Measurements from ENCODE around the gene CPN2.

The CPN2 gene

GRCh38 chr3:194351080-194351672, at the start of gene CPN2:
Gene CPN2 (minus strand): TSS chr3:194351328. CDS start chr3:194342702, 8,626 bp downstream.
- DNase-seq = no peak

- no peak for DNase-seq
Observed at GRCh38 chr3:194399874-194400411, 48.8 kb upstream of the CPN2 start.

GRCh38 chr3:194399166-194399565, 48.0 kb upstream of the CPN2 start, which contains the start of gene GP5:
Gene GP5 (minus strand): TSS chr3:194399266. CDS start chr3:194398282, 984 bp downstream.
- DNase-seq = no peak

GRCh38 chr3:194397757-194398312, 46.7 kb upstream of the CPN2 start:
- peak; percentile 18 for DNase-seq

GRCh38 chr3:194396859-194397756, 46.0 kb upstream of the CPN2 start:
- DNase-seq = peak; percentile 24

GRCh38 chr3:194396539-194396858, 45.4 kb upstream of the CPN2 start:
- DNase-seq = no peak

- peak; percentile 56 for DNase-seq
Observed at GRCh38 chr3:194395778-194396538, 44.8 kb upstream of the CPN2 start.

- no peak for DNase-seq
Observed at GRCh38 chr3:194395212-194395611, 44.1 kb upstream of the CPN2 start.

GRCh38 chr3:194392576-194392975, 41.4 kb upstream of the CPN2 start:
- no peak for DNase-seq

- DNase-seq = no peak
Observed at GRCh38 chr3:194390835-194391234, 39.7 kb upstream of the CPN2 start.

- DNase-seq = no peak
Observed at GRCh38 chr3:194389269-194389668, 38.1 kb upstream of the CPN2 start.

GRCh38 chr3:194387926-194388418, 36.8 kb upstream of the CPN2 start:
- DNase-seq = no peak

GRCh38 chr3:194387276-194387675, 36.1 kb upstream of the CPN2 start:
- no peak for DNase-seq

- no peak for DNase-seq
Observed at GRCh38 chr3:194386648-194387047, 35.5 kb upstream of the CPN2 start.

GRCh38 chr3:194386066-194386465, 34.9 kb upstream of the CPN2 start:
- no peak for DNase-seq

- DNase-seq = no peak
Observed at GRCh38 chr3:194384569-194385001, 33.5 kb upstream of the CPN2 start.

GRCh38 chr3:194384156-194384555, 33.0 kb upstream of the CPN2 start:
- DNase-seq = no peak

- no peak for DNase-seq
Observed at GRCh38 chr3:194383276-194383940, 32.3 kb upstream of the CPN2 start.

GRCh38 chr3:194382892-194383223, 31.7 kb upstream of the CPN2 start:
- no peak for DNase-seq

GRCh38 chr3:194382196-194382891, 31.2 kb upstream of the CPN2 start:
- DNase-seq = no peak

GRCh38 chr3:194381460-194381875, 30.3 kb upstream of the CPN2 start:
- no peak for DNase-seq

- no peak for DNase-seq
Observed at GRCh38 chr3:194380326-194380725, 29.2 kb upstream of the CPN2 start.

Measured in stimulated activated CD4-positive, alpha-beta T cell treated with anti-CD3 and anti-CD28 coated beads, Interleukin-4, amount 100 ng/mL, for 1 hour (primary cell).